GOT3 (cell line): ENCODE results near the gene ZNF629.
"Not testable (repeated sequence)": the region's sequence is repeated elsewhere in the genome, so short reads cannot be mapped to it uniquely, and the experiment has no call there.

ENCODE experiments used
- DNase-seq: peaks from one replicate; lab custom pipeline; 2025; ENCODE audit warnings: mixed read lengths; lab: John Stamatoyannopoulos, UW

The ZNF629 gene

DNA sequence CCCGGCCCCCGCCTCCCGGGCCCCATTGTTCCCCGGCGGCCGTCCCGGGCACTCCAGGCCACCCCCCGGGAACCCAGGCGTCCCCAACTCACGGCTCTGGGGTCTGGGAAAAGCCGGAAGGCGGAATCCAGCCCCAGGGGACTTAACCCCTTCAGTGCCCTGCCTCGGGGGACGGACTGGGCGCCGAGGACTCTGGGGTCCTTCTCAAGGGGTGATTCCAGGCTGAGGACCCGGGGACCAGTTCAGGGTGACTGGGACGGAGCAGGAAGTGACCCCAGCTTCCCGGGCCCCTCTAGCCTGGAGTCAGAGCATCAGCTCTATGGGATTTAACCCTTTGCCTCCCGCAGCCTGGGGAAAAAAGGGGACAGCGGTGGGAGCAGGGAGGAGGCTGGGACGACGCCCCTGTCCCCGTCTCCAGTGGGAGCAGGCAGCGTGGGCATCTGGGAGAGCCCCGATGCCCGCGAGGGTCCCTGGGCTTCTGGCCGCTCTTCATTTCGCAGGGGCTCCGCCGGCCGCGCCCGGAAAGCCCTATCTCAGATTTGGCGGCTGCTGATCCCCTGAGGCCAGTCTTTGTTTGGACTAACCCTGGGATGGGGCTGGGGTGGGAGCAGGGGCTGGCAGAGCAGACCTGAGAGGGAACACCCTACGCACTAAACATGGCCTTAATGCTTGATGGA, at the start of gene ZNF629:
Gene ZNF629 (minus strand): TSS at position 270 of the 677 bp plus-strand sequence. CDS start 2,723 bp downstream, outside the sequence.
- DNase-seq: no peak

DNA sequence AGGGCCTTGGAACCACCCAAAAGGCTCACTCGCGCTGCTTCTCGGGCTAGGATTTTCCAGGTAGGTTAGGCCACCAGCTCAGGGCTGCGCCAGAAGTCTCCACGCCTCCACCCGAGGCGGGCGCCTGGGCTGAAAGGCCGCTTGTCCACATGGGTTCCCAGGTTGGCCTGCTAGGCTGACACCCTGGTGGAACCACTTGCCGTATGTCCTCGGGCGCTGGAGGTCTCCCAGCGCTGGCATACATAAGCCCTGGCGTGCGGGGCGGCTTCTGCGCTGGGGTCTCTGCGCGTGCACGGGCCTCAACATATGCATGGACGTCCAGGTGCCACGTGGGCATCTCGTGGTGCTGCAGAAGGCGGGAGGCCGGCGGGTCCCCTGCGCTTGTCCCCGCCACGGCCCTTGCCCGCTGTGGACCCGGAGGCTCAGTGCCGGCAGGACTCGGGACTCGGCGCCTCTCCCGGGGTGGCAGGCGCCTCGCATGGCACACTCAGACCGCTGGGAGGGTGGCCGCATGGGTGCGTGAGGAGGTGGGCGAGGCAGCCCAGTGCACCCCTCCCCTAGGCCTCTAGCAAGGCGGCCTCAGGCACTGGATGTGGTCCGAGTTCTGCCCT, 47.2 kb upstream of the ZNF629 start:
- DNase-seq: no peak

GRCh38 chr16:30830072-30830417, 43.0 kb upstream of the ZNF629 start:
- DNase-seq: no peak

DNA sequence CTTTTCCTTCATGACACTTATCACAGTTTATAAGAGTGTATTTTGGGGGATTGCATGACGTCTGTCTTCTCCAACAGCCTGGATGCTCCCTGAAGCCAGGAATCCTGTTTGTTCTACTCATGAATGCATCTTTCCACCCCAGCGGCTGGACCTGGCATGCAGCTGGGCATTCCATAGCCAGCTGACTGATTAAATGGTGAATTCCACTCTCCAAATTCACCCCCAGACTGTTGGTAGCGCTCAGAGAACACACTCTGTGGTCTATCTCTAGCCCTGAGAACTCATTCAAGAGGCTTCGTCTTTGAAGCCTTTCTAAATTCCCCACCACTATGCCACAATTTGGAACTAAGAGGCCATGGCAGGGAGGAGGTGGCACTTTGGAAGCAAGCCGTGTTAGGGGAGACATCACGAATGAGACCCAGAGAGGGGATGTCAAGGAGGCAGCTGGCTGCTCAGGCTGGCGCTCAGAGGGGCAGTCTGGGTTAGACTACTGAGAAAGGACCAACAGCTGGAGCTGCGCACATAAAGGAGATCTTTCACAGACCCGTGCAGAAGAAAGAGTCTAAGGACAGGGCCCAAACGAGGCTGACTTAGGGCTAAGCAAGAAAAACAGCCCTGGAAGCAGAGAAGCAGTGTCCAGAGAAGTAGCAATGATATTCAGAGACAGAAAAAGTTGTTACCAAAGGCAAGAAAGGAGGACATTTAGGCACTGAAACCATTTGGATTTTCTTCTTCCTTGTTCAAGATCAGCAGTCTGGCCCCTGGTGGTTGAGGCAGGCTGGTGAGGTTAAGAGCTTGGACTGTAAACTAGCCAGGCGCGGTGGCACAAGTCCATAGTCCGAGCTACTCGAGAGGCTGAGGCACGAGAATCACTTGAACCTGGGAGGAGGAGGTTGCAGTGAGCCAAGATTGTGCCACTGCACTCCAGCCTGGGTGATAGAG, 42.4 kb upstream of the ZNF629 start:
- no peak for DNase-seq

GRCh38 chr16:30821891-30822290, 34.9 kb upstream of the ZNF629 start:
- no peak for DNase-seq

GRCh38 chr16:30821441-30821840, 34.4 kb upstream of the ZNF629 start:
- not testable (repeated sequence) for DNase-seq

GRCh38 chr16:30820952-30821421, 34.0 kb upstream of the ZNF629 start:
- DNase-seq: no peak

DNA sequence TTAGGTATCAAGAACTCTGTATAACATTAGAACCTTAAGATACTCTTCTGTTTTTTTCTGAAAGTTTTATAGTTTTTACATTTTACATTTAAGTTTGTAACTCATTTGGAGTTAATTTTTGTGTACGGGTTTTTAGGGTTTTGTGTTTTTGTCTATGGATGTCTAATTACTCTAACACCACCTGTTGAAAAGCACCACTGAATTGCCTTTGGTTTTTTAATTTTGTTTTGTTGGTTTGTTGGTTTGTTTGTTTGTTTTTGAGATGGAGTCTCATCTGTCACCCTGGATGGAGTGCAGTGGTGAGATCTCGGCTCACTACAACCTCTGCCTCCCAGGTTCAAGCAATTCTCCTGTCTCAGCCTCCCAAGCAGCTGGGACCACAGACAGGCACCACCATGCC, 29.8 kb upstream of the ZNF629 start:
- DNase-seq: no peak

DNA sequence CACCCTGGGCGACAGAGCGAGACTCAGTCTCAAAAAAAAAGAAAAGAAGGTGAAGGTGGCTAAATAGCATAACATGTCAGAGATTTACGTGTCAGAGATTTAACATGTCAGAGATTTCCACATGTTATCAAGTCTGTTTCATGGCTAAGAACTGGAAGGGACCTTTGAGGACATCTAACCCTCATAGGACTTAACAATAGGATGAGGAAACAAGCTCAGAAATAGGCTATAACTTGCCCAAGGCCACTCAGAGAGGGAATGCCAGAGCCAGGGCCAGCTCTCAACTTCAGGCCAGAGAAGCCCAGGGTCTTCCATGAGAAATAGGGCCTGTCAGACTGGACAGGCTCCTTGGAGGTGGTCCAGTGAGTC, 26.8 kb upstream of the ZNF629 start:
- no peak for DNase-seq

DNA sequence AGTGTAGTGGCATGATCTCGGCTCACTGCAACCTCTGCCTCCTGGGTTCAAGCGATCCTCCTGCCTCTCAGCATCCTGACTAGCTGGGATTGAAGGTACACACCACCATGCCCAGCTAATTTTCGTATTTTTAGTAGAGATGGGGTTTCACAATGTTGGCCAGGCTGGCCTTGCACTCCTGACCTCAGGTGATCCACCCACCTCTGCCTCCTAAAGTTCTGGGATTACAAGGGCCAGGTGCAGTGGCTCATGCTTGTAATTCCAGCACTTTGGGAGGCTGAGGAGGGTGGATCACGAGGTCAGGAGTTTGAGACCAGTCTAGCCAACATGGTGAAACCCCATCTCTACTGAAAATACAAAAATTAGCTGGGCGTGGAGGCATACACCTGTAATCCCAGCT, 22.7 kb upstream of the ZNF629 start:
- not testable (repeated sequence) for DNase-seq

GRCh38 chr16:30808890-30809426, 22.0 kb upstream of the ZNF629 start:
- DNase-seq: not testable (repeated sequence)

- DNase-seq: no peak
Measured at GRCh38 chr16:30808146-30808545, 21.1 kb upstream of the ZNF629 start.

DNA sequence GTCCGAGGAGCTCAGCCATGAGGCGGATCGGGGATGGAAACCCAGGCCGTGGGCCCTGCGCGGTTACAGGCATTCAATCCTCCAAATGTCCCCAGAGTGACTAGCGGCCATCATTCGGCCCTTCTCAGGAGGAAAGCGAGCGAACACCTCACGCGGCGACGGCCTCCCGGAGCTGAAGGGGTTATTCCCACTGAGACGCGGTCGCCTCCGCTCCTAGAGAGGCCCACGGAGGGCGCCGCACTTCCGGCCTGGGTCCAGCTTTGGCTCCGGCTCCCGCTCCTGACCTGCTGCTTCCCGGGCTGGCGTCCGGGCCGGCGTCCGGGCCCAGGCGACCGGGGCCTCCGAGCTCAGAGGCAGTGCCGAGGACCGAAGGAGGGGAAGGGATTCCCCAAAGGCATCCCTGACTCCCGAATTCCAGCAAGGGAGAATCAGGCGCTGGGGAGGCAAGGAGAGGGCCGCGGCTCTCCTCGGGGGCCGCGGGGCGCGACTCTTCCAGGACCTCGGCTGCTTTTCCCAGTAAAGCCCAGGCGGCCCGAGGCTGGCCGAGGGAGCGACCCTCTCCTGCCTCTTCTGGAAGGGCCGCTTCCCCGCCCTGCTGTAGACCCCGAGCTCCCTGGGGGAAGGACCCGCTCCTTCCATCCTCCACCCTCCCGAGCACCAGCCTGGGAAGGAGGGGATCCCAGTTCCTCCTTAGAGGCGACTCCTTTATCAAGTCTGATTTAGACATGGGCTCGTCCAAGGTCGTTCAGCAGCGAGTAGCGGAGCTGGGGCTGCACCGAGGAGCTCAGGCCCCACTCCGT, 18.6 kb upstream of the ZNF629 start:
- peak; percentile 45 for DNase-seq

- no peak for DNase-seq
Measured at GRCh38 chr16:30805056-30805369, 18.0 kb upstream of the ZNF629 start.

GRCh38 chr16:30802936-30803335, 15.9 kb upstream of the ZNF629 start:
- DNase-seq: no peak

DNA sequence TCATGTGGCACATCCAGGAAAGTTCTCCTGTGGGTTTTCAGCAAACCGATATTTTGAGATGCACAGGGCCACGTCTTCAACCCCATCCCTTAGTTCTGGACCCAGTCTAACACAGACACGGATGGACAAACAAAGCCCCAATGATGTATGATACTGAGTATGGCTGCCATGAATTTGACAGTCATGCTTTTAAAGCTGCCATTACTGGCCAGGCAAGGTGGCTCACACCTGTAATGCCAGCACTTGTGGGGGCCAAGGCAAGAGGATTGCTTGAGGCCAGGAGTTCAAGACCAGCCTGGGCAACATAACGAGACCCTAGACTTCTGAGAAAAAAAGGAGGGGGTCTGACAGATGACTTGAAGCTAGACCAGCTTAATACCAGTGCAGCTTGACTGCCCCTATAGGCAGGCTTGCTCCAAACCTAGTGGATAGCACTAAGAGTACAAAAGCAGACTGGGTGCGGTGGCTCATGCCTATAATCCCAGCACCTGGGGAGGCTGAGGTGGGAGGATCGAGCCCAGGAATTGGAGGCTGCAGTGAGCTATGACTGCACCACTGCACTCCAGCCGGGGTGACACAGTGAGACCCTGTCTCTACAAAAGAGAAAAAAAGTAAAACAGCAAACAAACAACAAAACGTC, 10.8 kb upstream of the ZNF629 start:
- DNase-seq: no peak

- no peak for DNase-seq
Measured at GRCh38 chr16:30794634-30795033, 7.6 kb upstream of the ZNF629 start.

DNA sequence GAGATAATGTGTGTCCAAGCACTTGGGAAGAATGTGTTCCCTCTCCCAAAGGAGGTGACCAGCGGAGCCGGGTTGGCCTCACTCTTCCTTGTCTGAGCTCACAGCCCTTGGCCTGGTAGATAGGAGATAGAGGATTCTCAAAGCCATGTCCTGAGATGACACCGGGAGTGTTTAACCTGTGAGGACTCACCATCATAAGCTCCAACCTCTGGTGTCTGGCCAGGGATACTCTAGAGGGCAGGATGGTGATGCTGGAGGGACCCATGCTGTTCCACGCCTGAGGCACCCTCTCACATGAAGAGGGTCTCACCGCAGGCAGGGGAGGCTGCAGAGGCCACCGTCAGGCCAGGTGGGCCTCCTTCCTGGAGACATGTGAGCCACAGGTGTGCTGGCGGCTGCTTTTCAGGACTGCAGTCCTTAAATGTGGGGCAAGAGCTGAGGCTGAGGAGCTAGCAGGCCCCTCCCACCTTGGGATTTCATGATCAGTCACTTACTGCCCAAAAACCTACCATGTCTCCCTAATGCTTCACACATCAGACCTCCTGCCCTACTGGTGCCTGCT, 6.6 kb upstream of the ZNF629 start:
- no peak for DNase-seq

DNA sequence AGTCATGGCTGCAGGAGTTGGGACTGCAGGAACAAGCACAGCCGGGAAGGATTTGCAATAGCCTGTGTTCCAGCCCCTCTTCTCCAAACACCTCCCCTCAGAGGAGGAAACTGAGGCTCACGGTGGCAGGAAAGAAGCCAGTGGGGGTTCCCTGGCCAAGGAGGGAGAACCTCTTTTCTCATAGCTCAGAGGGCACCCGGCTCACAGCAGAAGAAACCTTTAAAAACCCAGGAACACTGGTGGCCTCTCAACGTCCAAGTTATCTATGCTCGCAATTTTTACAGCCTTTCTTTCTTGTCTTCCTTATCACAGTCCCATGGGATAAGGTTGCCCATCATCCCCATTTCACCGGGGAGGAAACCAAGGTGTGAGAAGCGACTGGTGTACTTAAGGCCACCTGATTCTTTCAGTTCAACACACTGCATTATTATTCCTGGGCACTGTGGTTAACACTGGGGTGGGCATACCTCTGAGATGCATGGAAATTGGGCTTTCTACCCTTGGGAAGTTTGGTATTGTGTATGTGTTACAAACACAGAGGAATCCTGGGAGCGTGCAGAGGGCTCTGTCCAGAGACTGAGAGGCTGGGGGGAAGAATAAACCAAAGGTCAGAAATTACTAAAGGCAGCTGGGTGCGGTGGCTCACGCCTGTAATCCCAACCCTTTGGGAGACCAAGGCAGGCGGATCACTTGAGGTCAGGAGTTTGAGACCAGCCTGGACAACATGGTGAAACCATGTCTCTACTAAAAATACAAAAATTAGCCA, 791 bp upstream of the ZNF629 start:
- DNase-seq: no peak
